Tibial nerve (tissue), 4 donors: ENCODE data around the gene SAP30L.

ENCODE experiments used
- EP300 ChIP-seq, 2 donors: sonication (generic); formaldehyde crosslinking; IDR thresholded peaks; one replicate each; pipeline ENCODE4 v1.6.1; 2017; ENCODE audit warnings: antibody characterized with exemption in 2 of 2, mild to moderate bottlenecking in 1 of 2
- POLR2A ChIP-seq, 2 donors: fragments of 450-650 bp; IDR thresholded peaks; one replicate each; pipeline ENCODE4 v1.6.1; 2017; ENCODE audit warnings: antibody characterized with exemption in 2 of 2, mild to moderate bottlenecking in 2 of 2, moderate library complexity in 2 of 2
- TF ChIP-seq, protein P1 (sequence below), 5 experiments: fragments of 200-600 bp in 3 of 5; fragments of 450-650 bp in 2 of 5; sonication (generic) in 3 of 5; IDR thresholded peaks; one replicate each; pipeline ENCODE4 v1.5.1; 2016 to 2019; ENCODE audit warnings: antibody characterized with exemption in 5 of 5, mild to moderate bottlenecking in 3 of 5, moderate library complexity in 2 of 5

DNA sequence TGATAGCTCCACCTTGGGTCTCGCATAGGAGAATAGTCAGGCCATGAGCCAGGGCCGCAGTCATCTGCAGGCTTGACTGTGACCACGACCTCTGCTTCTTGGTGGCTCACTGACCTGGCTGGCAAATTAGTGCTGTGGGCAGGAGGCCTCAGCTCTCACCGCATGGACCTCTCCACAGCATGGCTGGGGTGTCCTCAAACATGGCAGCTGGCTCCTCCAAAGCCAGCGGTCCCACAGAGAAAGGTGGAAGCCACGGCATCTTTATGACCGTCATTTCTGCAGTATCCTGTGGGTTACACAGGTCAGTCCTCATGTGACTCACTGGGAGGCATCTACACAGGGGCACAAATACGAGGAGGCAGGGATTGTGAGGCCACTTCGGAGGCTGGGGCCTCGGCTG is 43.2 kb upstream of the SAP30L start:
- TF ChIP-seq, protein P1, sequence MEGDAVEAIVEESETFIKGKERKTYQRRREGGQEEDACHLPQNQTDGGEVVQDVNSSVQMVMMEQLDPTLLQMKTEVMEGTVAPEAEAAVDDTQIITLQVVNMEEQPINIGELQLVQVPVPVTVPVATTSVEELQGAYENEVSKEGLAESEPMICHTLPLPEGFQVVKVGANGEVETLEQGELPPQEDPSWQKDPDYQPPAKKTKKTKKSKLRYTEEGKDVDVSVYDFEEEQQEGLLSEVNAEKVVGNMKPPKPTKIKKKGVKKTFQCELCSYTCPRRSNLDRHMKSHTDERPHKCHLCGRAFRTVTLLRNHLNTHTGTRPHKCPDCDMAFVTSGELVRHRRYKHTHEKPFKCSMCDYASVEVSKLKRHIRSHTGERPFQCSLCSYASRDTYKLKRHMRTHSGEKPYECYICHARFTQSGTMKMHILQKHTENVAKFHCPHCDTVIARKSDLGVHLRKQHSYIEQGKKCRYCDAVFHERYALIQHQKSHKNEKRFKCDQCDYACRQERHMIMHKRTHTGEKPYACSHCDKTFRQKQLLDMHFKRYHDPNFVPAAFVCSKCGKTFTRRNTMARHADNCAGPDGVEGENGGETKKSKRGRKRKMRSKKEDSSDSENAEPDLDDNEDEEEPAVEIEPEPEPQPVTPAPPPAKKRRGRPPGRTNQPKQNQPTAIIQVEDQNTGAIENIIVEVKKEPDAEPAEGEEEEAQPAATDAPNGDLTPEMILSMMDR (IDR thresholded peaks at IDR 0.05): no peak
- TF ChIP-seq EP300 (IDR thresholded peaks at IDR 0.05): no peak
- no peak for TF ChIP-seq POLR2A (IDR thresholded peaks at IDR 0.05)
